ENCODE measurements around the gene PDZD2. TPM values are rescaled to one million over a fixed set of nuclear protein-coding genes. Genes with fewer than 3 reads are reported as not detected.

The PDZD2 gene
- total RNA-seq, 1 experiment from 2014 or later = 2.2 TPM

- H3K9me3 ChIP-seq (ENCODE audit: low read depth, low read length, poor library complexity, severe bottlenecking) = no peaks in the 10 kb centered on the region
- TF ChIP-seq CTCF (conservative IDR thresholded peaks at IDR 0.05; ENCODE audit: low read depth, low read length) = no peak
- no peak for TF ChIP-seq EZH2 (IDR thresholded peaks at IDR 0.05; ENCODE audit: borderline replicate concordance, low read depth, low read length, poor library complexity, severe bottlenecking)
- H3K27me3 ChIP-seq (replicated peaks; ENCODE audit: insufficient read depth, low read depth, low read length, poor library complexity) = no peaks in the 10 kb centered on the region
- no peak for DNase-seq (ENCODE audit: low spot score)
- H3K4me3 ChIP-seq (ENCODE audit: low read depth, low read length, poor library complexity, severe bottlenecking) = no peak overlapping the region
- POLR2A ChIA-PET (ENCODE audit: low non-redundant PET) = no interaction called here
- no peaks in the 10 kb centered on the region for H3K36me3 ChIP-seq (ENCODE audit: insufficient read depth, low read length, poor library complexity, severe bottlenecking)
- H3K27ac ChIP-seq (ENCODE audit: low read depth, low read length, poor library complexity, severe bottlenecking) = no peak overlapping the region
- intact Hi-C loops (cut with micrococcal nuclease; ENCODE audit: unreplicated experiment) = no loop called here
- CTCF ChIA-PET = no interaction called here
- no TSS peak for BruUV-seq (replicated peaks)
- no peaks in the 10 kb centered on the region for H3K4me1 ChIP-seq (ENCODE audit: insufficient read depth, low read length, poor library complexity, severe bottlenecking)
Observed at GRCh38 chr5:31738199-31738598, 99.3 kb downstream of the PDZD2 start.

GRCh38 chr5:31741496-31741895, 102.6 kb downstream of the PDZD2 start:
- Histone ChIP-seq H3K27ac (ENCODE audit: low read depth, low read length, poor library complexity, severe bottlenecking) (no peak overlapping the region), H3K27me3 (replicated peaks; ENCODE audit: insufficient read depth, low read depth, low read length, poor library complexity) (no peaks in the 10 kb centered on the region), H3K36me3 (ENCODE audit: insufficient read depth, low read length, poor library complexity, severe bottlenecking) (no peaks in the 10 kb centered on the region), H3K9me3 (ENCODE audit: low read depth, low read length, poor library complexity, severe bottlenecking) (no peaks in the 10 kb centered on the region), H3K4me1 (ENCODE audit: insufficient read depth, low read length, poor library complexity, severe bottlenecking) (no peaks in the 10 kb centered on the region), H3K4me3 (ENCODE audit: low read depth, low read length, poor library complexity, severe bottlenecking) (no peak overlapping the region)
- intact Hi-C loops (cut with micrococcal nuclease; ENCODE audit: unreplicated experiment) = no loop called here
- BruUV-seq (replicated peaks) = no TSS peak
- DNase-seq (ENCODE audit: low spot score) = no peak
- no peak for TF ChIP-seq CTCF (conservative IDR thresholded peaks at IDR 0.05; ENCODE audit: low read depth, low read length)
- TF ChIP-seq EZH2 (IDR thresholded peaks at IDR 0.05; ENCODE audit: borderline replicate concordance, low read depth, low read length, poor library complexity, severe bottlenecking) = no peak
- ChIA-PET CTCF (no interaction called here), POLR2A (ENCODE audit: low non-redundant PET) (interaction anchor here (0.7 kb wide), 1 partner anchor 54 kb away, joined by 3 read pairs; no protein-coding TSS in a partner anchor)

GRCh38 chr5:31743678-31744077, 104.7 kb downstream of the PDZD2 start:
- DNase-seq (ENCODE audit: low spot score) = no peak
- Histone ChIP-seq H3K27ac (ENCODE audit: low read depth, low read length, poor library complexity, severe bottlenecking) (no peak overlapping the region), H3K4me1 (ENCODE audit: insufficient read depth, low read length, poor library complexity, severe bottlenecking) (no peaks in the 10 kb centered on the region), H3K4me3 (ENCODE audit: low read depth, low read length, poor library complexity, severe bottlenecking) (no peak overlapping the region), H3K27me3 (replicated peaks; ENCODE audit: insufficient read depth, low read depth, low read length, poor library complexity) (no peaks in the 10 kb centered on the region), H3K36me3 (ENCODE audit: insufficient read depth, low read length, poor library complexity, severe bottlenecking) (no peaks in the 10 kb centered on the region), H3K9me3 (ENCODE audit: low read depth, low read length, poor library complexity, severe bottlenecking) (no peaks in the 10 kb centered on the region)
- ChIA-PET POLR2A (ENCODE audit: low non-redundant PET) (no interaction called here), CTCF (no interaction called here)
- no peak for TF ChIP-seq EZH2 (IDR thresholded peaks at IDR 0.05; ENCODE audit: borderline replicate concordance, low read depth, low read length, poor library complexity, severe bottlenecking)
- no peak for TF ChIP-seq CTCF (conservative IDR thresholded peaks at IDR 0.05; ENCODE audit: low read depth, low read length)
- no TSS peak for BruUV-seq (replicated peaks)
- intact Hi-C loops (cut with micrococcal nuclease; ENCODE audit: unreplicated experiment) = no loop called here
